ENCODE results near the gene BGN.

Gene BGN

GRCh38 chrX:153462291-153462690 lies 32.5 kb upstream of the BGN start:
- no peak for DNase-seq

GRCh38 chrX:153463031-153463430 lies 31.7 kb upstream of the BGN start:
- DNase-seq, result no peak

- no peak for DNase-seq
Measured at GRCh38 chrX:153463556-153463955, 31.2 kb upstream of the BGN start.

- DNase-seq, result no peak
Measured at GRCh38 chrX:153464116-153464515, 30.7 kb upstream of the BGN start.

GRCh38 chrX:153465691-153466380 lies 28.9 kb upstream of the BGN start:
- DNase-seq, result no peak

GRCh38 chrX:153468008-153468580 lies 26.7 kb upstream of the BGN start:
- no peak for DNase-seq

- DNase-seq, result no peak
Measured at GRCh38 chrX:153469811-153470410, 24.9 kb upstream of the BGN start.

- peak; percentile 66 to 87 for DNase-seq
Measured at GRCh38 chrX:153470411-153471363, 24.1 kb upstream of the BGN start, which contains the start of gene HAUS7. Gene HAUS7, minus strand, starts transcription at chrX:153470576. Its CDS starts 19 bp downstream, at chrX:153470557.

GRCh38 chrX:153471663-153472280 lies 23.0 kb upstream of the BGN start:
- no peak for DNase-seq

- DNase-seq, result no peak
Measured at GRCh38 chrX:153473126-153473525, 21.7 kb upstream of the BGN start.

GRCh38 chrX:153474266-153474665 lies 20.5 kb upstream of the BGN start:
- no peak for DNase-seq

GRCh38 chrX:153474718-153475117 lies 20.1 kb upstream of the BGN start:
- DNase-seq, result peak in 1 of 2 donors; percentile 30

- DNase-seq, result no peak
Measured at GRCh38 chrX:153475271-153475670, 19.5 kb upstream of the BGN start.

- DNase-seq, result no peak
Measured at GRCh38 chrX:153475751-153476281, 19.0 kb upstream of the BGN start.

- DNase-seq, result no peak
Measured at GRCh38 chrX:153476666-153477363, 18.0 kb upstream of the BGN start.

- no peak for DNase-seq
Measured at GRCh38 chrX:153477364-153477857, 17.4 kb upstream of the BGN start.

- DNase-seq, result no peak
Measured at GRCh38 chrX:153477901-153478300, 16.9 kb upstream of the BGN start.

GRCh38 chrX:153478746-153479145 lies 16.0 kb upstream of the BGN start:
- DNase-seq, result no peak

GRCh38 chrX:153481043-153481442 lies 13.7 kb upstream of the BGN start:
- DNase-seq, result no peak

GRCh38 chrX:153482376-153483015 lies 12.3 kb upstream of the BGN start:
- no peak for DNase-seq
